PC-3 (cell line): ENCODE results near the gene EPHA1. TPM values are rescaled to one million over a fixed set of nuclear protein-coding genes. Genes with fewer than 3 reads are reported as not detected.

Source experiments
- ATAC-seq: fragments of 200-7000 bp; cut with Tn5 transposase; 2 replicates; pipeline ENCODE4 v1.9.1; 2020; ENCODE audit warnings: mild to moderate bottlenecking, moderate library complexity
- BruUV-seq: library from RNA; stranded (reverse); fragments of 400-500 nt; replicated peaks from 2 replicates; lab custom pipeline; 2021; lab: Mats Ljungman, UMichigan
- CTCF ChIA-PET: fragments of 300-600 bp; sonication (Branson Sonifier 250); formaldehyde crosslinking; loops from one replicate; lab custom pipeline; 2022; ENCODE audit warnings: antibody characterized with exemption; lab: Charles Lee
- POLR2A ChIA-PET: fragments of 300-600 bp; sonication (Branson Sonifier 250); formaldehyde crosslinking; loops from one replicate; lab custom pipeline; 2022; ENCODE audit warnings: antibody characterized with exemption; ENCODE audit not compliant: unreplicated experiment; lab: Charles Lee
- DNase-seq: peaks from one replicate; pipeline ENCODE4 v3.0.0-alpha.2; 2015
- H2AFZ ChIP-seq: fragments of 300-600 bp; sonication (generic); 2 replicates; pipeline ENCODE4 v1.6.0; 2016; ENCODE audit warnings: antibody characterized with exemption, low read length
- H3F3A ChIP-seq: fragments of 300-600 bp; sonication (generic); one replicate; pipeline ENCODE4 v1.6.0; 2017; ENCODE audit warnings: antibody characterized with exemption, low read length, control low read depth, mild to moderate bottlenecking; ENCODE audit not compliant: unreplicated experiment
- H3K27ac ChIP-seq: fragments of 300-600 bp; sonication (generic); 2 replicates; pipeline ENCODE4 v1.5.1; 2016; ENCODE audit warnings: mild to moderate bottlenecking, low read length
- H3K27me3 ChIP-seq: fragments of 300-600 bp; sonication (generic); 2 replicates; pipeline ENCODE4 v1.6.1; 2016; ENCODE audit warnings: low read length, mixed read lengths
- H3K36me3 ChIP-seq: fragments of 300-600 bp; sonication (generic); 2 replicates; pipeline ENCODE4 v1.6.1; 2016; ENCODE audit warnings: low read depth, mixed run types, low read length, mixed read lengths
- H3K4me1 ChIP-seq: fragments of 300-600 bp; sonication (generic); 2 replicates; pipeline ENCODE4 v1.5.1; 2016; ENCODE audit warnings: low read length; ENCODE audit not compliant: insufficient read depth
- H3K4me2 ChIP-seq: fragments of 300-600 bp; sonication (generic); 2 replicates; pipeline ENCODE4 v1.6.0; 2016; ENCODE audit warnings: low read length
- H3K4me3 ChIP-seq: fragments of 300-600 bp; sonication (generic); 2 replicates; pipeline ENCODE4 v1.5.1; 2016; ENCODE audit warnings: mild to moderate bottlenecking, low read length, mixed read lengths
- H3K79me2 ChIP-seq: fragments of 300-600 bp; sonication (generic); 2 replicates; pipeline ENCODE4 v1.6.1; 2017; ENCODE audit warnings: low read length, mixed read lengths
- H3K9ac ChIP-seq: fragments of 300-600 bp; sonication (generic); 2 replicates; pipeline ENCODE4 v1.6.0; 2016; ENCODE audit warnings: mild to moderate bottlenecking, low read length
- H3K9me2 ChIP-seq: fragments of 300-600 bp; sonication (generic); replicated peaks from 2 replicates; pipeline ENCODE4 v1.6.1; 2016; ENCODE audit warnings: mixed run types, low read length, mixed read lengths
- H3K9me3 ChIP-seq: fragments of 300-600 bp; sonication (generic); 2 replicates; pipeline ENCODE4 v1.6.1; 2016; ENCODE audit warnings: low read length, mixed read lengths
- H4K20me1 ChIP-seq: fragments of 300-600 bp; sonication (generic); 2 replicates; pipeline ENCODE4 v1.6.1; 2016; ENCODE audit warnings: low read length, mixed read lengths
- CTCF ChIP-seq: fragments of 300-600 bp; sonication (generic); conservative IDR thresholded peaks from 2 replicates; pipeline ENCODE4 v1.5.1; 2017; ENCODE audit warnings: antibody characterized with exemption, low read depth, mild to moderate bottlenecking, low read length
- EZH2 ChIP-seq: fragments of 300-600 bp; sonication (generic); IDR thresholded peaks from one replicate; pipeline ENCODE4 v1.6.1; 2017; ENCODE audit warnings: antibody characterized with exemption, mild to moderate bottlenecking, low read length; ENCODE audit not compliant: unreplicated experiment
- EZH2phosphoT487 ChIP-seq: fragments of 300-600 bp; sonication (generic); IDR thresholded peaks from 2 replicates; pipeline ENCODE4 v1.6.1; 2018; ENCODE audit warnings: mild to moderate bottlenecking, antibody characterized with exemption, low read length, borderline replicate concordance
- intact Hi-C: fragments of 100-400 bp; cut with micrococcal nuclease; formaldehyde crosslinking; loops from 2 replicates; pipeline ENCODE4 v1.9.0; 2023
- total RNA-seq: library from RNA; depleted of rRNA; stranded (reverse); fragments of >200 nt; gene quantifications from 2 replicates; pipeline ENCODE4 v1.2.3, GENCODE V29; 2014

The EPHA1 gene
- total RNA-seq, 1 experiment from 2014 or later = 46.4 TPM

GRCh38 chr7:143384148-143384547 is 24.5 kb downstream of the EPHA1 start:
- H3K79me2 ChIP-seq = peaks cover 80% of the 10 kb centered on the region
- H3K4me2 ChIP-seq = peak overlapping the region; percentile 100
- no peak for TF ChIP-seq CTCF
- no peak for TF ChIP-seq EZH2
- no peak for TF ChIP-seq EZH2phosphoT487
- H3K36me3 ChIP-seq = peaks cover 20% of the 10 kb centered on the region
- peaks cover 56% of the 10 kb centered on the region for H4K20me1 ChIP-seq
- H3K4me3 ChIP-seq = peak overlapping the region; percentile 96
- intact Hi-C loops = loop anchor here (5.0 kb wide), 1 partner anchor 33 kb away; no protein-coding TSS in a partner anchor
- H2AFZ ChIP-seq = no peak overlapping the region
- no peaks in the 10 kb centered on the region for H3K9me2 ChIP-seq
- no peaks in the 10 kb centered on the region for H3K9me3 ChIP-seq
- DNase-seq (no peak), ATAC-seq (no peak)
- no peaks in the 10 kb centered on the region for H3K27me3 ChIP-seq
- H3K4me1 ChIP-seq = peaks cover 40% of the 10 kb centered on the region
- H3K27ac ChIP-seq = no peak overlapping the region
- no TSS peak for BruUV-seq
- H3F3A ChIP-seq = no peaks in the 10 kb centered on the region
- H3K9ac ChIP-seq = no peak overlapping the region
- ChIA-PET CTCF (no interaction called here), POLR2A (interaction anchor here (0.6 kb wide), 1 partner anchor 8 kb away, joined by 9 read pairs; no protein-coding TSS in a partner anchor)

- ChIA-PET CTCF (no interaction called here), POLR2A (interaction anchor here (0.6 kb wide), 1 partner anchor 9 kb away, joined by 9 read pairs; no protein-coding TSS in a partner anchor)
- TF ChIP-seq EZH2phosphoT487 = no peak
- TF ChIP-seq CTCF = no peak
- no peak for TF ChIP-seq EZH2
- Histone ChIP-seq H3K27ac (no peak overlapping the region), H3K4me1 (peaks cover 46% of the 10 kb centered on the region), H3K9ac (no peak overlapping the region), H3K36me3 (peaks cover 17% of the 10 kb centered on the region; the same call in 1 of the 2 replicates), H3K9me3 (no peaks in the 10 kb centered on the region), H3K27me3 (no peaks in the 10 kb centered on the region), H2AFZ (no peak overlapping the region), H3K4me2 (peak overlapping the region; percentile 100), H3K79me2 (peaks cover 85% of the 10 kb centered on the region), H3K9me2 (no peaks in the 10 kb centered on the region), H3F3A (no peaks in the 10 kb centered on the region), H4K20me1 (peaks cover 56% of the 10 kb centered on the region), H3K4me3 (peak overlapping the region; percentile 96)
- DNase-seq (no peak), ATAC-seq (no peak)
- no TSS peak for BruUV-seq
- intact Hi-C loops = loop anchor here (5.0 kb wide), 1 partner anchor 34 kb away; no protein-coding TSS in a partner anchor
Measured at GRCh38 chr7:143383642-143383957, 25.1 kb downstream of the EPHA1 start.
